T-helper 9 cell (primary cell): Measurements from ENCODE around the gene PAPOLG.
"Not testable (repeated sequence)": the region's sequence is repeated elsewhere in the genome, so short reads cannot be mapped to it uniquely, and the experiment has no call there.

Experiments used
- DNase-seq: peaks from one replicate; pipeline ENCODE4 v3.0.0-alpha.2; 2020

PAPOLG gene

DNA sequence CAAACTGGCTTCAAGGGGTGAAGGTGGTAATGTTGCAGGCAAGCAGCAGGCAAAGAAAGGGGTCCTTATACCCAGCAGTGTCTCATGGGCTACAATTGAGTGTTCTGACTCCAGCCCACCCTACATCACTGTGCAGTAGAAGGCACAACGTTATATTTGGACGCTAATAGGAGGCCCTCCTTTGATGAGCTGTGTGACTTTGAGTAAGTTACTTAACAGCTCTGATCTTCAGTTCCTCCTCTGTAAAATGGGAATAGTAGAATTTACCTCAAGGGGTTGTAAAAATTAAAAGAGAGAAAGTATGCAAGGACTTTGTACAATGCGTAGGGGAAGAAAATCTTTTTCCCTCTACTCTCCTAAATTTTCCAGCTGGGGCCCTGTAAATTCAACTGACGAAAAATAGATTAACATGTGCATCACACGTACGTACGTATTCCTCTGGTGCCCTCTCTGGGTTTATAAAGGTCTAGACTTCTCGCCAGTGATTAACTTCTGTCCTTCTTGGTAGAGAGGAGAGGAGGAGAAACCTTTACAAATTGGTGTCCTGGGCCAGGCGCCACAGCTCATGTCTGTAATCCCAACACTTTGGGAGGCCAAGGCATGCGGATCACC is 67.7 kb downstream of the PAPOLG start:
- no peak for DNase-seq

DNA sequence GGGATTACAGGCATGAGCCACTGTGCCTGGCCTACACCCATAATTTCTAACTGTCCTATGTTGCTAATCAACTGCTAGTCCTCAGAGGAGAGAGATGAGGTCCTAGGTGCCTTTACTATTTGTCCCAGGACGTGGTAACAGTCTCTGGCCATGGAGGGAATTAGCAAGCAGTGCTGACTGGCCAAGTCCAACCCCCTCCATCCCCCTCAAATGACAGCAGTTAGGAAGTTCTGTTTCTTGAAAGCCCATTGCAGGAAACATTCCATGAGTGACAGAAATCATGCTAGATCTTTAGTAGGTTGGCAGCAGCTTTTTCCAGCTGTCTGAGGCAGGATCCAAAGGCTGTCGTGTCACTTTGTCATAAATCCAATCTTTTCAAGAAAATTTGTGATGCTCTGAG is 69.6 kb downstream of the PAPOLG start:
- no peak for DNase-seq

DNA sequence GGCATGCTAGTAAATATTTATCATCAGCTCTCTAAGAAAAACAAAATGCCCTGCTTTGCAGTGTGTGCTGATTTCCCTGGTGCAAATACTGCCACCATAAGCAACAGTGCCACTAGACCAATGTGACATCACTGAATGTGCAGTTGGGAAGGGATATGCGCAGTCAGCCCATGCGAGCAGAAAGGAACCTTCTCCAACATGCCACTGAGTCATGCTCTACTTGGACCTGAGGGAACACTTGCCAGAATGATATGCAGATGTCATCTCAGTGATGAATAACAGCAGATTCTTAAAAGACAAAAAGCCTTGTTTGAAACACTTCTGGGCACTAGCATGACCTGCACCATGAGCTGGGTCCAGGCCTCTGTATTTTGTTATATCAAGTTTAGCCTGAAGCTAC is 70.0 kb downstream of the PAPOLG start:
- DNase-seq: no peak

DNA sequence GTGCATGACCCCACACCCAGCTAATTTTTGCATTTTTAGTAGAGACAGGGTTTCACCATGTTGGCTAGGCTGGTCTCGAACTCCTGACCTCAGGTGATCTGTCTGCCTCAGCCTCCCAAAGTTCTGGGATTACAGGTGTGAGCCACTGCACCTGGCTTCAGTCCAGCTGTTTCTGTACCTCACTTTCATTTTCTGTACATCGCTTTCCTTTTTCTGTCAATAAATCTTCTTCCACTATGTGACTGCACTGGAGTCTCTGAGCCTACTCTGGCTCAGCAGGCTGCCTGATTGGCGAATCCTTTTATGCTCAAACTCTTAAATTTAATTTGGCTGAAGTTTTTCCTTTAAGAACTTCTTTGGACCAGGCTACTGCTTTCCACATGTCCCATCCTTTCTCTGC is 70.8 kb downstream of the PAPOLG start:
- DNase-seq: not testable (repeated sequence)

DNA sequence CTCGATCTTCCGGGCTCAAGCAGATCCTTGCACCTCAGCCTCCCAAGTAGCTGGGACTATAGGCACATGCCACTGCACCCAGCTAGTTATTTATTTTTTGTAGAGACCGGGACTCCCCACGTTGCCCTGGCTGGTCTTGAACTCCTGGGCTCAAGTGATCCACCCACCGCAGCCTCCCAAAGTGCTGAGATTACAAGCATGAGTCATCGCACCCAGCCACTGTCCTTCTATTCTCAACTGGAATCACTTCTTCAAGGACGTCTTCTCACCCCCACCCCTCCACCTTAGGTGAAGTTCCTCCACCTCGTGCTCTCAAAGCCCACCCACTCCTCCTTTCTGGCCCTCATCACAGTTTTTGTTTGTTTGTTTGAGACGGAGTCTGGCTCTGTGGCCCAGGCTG is 71.3 kb downstream of the PAPOLG start:
- no peak for DNase-seq

DNA sequence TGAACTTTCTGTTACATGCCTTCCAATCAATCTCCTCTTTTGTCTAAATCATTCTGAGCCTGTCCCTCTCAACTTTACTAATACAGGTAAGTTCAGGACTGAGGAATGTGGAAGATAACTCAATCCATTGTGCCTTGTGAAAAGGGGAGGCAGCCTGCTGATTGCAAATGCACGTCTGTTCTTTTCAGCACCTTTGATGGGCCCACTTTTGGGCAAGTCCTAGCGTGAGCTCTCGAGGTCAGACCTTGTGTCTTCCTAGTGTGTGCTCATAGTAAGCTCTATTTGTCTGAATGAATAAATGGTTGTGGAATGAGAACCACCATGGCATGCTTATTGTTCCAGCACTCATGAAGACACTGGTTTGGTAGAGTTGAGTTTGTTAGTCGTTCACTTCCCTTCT is 74.9 kb downstream of the PAPOLG start:
- DNase-seq: no peak

DNA sequence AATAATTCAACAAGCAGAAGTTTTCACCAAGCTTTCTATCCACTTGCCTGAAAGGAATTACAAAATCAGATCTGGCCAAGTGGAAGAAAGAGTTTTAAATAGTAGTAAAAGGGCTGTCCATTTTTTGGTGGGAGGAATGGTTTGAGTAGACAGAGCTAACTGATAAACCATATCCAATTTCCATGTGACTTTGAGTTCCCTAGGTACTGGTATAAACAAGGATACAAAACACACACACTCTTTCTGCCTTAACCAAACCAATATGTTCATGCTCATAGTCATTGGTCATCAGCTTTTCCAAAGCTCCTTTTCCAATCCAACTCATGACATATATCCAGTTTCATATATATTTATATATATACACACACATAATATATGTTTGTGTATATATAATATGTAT is 75.9 kb downstream of the PAPOLG start:
- DNase-seq: no peak

DNA sequence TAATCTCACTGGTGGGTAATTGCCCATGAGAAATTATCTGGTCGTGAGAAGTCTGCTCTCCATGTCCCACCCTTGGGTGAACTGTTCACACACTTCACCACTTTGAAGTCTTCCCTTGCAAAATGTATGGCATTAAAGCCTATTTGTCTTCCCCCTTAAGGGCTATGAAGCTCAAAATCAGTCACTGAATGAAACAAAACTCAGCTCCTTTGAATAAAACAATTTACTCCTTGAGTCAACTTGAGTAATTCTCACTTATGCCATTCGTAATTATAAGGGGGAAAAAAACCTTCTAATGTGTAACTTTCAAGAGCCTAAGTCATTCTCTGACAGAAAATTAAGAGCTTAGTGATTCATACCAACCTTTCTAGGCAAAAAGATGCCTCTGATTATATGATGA is 76.6 kb downstream of the PAPOLG start:
- no peak for DNase-seq

DNA sequence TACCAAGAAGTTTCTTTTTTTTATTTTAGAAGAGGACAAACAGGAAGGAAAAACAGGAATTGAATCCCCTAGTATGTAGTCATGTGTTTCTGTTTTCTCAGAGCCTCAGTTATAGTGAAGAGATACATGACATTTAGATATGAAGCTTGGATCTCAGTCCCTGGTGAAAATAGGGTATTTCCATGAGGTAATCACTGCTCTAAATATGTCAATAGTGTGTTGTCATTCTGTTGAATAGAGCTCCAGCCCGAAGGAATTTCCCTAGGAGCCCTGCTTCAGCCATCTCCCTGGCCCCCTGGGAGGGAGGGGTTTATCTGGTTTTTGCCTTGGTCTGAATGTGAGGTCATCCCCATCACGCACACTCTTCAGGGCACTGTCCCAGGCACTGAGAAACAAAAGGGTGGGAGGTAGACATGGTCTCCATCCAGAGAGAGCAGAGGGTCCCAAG is 78.2 kb downstream of the PAPOLG start:
- no peak for DNase-seq

DNA sequence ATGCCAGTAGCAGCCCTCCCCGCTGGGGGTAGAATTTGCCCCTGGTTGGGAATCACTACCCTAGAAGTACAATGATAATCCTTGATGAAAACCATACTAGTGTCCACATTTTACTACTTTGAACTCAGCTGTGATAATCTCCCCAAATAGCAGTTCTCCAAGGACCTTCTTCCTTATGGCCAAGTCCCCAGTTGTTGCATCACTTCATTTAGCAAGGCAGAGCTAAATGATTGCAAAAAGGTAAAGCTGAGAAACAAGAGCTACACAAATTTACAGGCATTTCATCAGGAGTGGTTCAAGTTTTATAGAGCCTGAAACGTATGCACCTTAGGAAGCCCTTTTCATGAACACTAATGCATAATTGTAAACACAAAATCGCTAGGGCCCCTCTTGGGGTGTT is 80.4 kb downstream of the PAPOLG start:
- DNase-seq: no peak

DNA sequence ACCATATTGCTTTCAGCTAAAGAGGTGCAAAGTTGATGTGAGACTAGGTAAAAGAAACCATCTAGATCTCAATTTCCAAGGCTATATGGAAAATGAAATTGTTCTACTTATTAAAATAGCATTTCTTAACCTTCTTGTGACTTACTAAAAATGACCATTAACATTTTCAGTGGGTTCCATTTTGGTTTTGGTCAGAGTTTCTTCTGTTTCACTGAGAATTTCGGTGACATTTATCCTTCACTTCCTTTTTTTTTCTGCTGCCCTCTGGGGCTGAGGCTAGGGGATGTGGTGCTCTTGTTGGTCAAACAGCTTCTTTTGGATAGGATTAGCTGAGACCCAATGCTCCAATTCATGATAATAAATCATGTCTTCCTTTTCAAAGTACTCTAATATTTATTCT is 81.1 kb downstream of the PAPOLG start:
- no peak for DNase-seq

DNA sequence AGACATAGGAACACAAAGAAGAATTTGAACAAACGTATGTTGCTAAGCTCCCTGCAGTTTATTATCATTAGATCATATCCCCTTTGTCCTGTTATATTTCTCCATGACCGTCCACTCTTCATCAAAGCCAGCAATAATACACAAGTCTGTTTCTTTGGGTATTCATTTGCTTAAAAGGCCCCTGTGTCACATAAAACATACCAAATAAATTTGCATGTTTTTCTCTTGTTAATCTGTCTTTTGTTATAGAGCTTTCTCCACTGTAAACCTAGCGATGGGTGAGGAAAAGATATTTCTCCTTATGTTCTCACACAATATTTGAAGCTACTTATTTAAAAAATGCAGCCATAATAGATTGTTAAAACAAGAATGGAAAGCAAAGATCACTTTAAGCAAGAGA is 82.4 kb downstream of the PAPOLG start:
- DNase-seq: no peak

DNA sequence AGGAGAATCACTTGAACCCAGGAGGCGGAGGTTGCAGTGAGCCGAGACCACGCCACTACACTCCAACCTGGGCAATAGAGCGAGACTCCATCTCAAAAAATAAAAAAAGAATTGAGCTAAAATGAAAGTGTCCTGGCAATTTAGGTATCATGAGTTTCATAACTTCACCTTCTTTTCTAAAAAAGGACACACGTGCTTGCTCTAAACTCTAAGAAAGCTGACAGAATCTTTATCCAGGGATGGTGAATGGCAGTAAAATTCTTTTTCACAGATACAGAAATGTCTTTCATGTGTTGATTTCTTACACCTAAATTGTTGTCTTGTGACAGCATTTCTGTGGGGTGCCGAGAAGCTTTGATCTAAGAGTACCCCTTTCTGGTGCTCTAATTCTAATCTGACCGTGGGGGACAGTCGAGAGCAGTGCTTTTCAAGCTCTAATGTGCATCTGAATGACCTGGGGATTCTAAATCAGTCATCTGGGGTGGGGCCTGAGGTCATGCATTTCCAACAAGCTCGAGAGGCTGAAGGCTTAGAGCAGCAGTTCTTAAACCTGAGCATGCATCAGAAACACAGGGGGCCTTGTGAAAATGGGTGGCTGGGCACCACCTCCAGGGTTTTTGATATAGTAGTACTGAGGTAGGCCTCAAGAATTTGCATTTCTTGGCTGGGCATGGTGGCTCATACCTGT is 83.2 kb downstream of the PAPOLG start:
- no peak for DNase-seq

DNA sequence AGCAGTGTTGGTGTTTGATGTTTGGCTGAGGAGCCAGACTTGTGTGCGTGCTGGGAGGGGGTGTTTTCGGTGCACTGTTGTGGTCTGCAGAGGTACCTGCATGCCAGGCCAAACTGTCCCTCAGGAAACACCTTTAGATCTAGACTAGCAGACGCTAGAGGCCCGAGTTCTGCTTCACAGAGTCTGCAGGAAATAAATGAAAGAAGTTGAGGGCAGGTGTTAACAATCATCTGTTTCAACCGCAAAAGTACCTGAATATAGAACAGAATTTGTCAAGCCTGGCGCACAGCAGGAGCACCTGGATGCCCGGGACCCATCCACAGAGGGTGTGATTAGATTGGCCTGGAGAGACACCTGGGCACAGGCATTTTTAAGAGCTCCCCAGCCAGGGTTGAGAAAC is 84.8 kb downstream of the PAPOLG start:
- no peak for DNase-seq

DNA sequence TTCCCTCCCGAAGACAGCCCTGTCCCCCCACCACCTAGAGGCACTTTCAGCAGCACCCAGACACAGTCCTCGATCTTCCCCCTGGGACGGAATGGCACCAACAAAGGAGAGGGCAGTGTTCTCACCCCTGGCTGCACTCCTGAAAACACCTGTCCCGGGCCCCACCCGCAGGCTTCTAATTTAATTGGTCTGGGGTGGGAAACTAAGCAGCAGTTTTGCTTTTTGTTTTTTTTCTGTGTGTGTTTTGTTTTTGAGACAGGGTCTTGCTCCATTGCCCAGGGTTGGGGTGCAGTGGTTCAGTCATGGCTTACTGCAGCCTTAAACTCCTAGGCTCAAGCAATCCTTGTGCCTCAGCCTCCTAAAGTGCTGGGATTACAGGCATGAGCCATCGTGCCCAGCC is 86.9 kb downstream of the PAPOLG start:
- no peak for DNase-seq

DNA sequence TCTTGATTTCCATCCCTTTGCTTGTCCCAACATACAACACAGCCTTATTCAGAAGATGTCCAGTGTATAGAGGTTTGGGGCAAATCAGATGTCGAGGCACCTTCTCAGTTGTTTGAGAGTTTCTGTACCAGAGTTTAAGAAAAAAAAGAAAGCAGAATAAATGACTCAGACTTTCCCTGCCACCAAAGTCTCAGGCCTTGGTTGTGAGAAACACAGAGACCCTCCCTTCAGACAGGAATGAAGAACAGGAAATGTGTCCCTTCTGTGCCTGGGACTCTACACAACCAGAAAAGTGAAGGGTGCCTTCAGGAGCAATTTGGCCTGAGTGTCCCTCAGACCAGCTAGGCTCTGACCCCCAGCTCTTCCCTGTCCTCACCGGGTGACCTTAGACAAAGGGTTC is 88.0 kb downstream of the PAPOLG start:
- DNase-seq: no peak

DNA sequence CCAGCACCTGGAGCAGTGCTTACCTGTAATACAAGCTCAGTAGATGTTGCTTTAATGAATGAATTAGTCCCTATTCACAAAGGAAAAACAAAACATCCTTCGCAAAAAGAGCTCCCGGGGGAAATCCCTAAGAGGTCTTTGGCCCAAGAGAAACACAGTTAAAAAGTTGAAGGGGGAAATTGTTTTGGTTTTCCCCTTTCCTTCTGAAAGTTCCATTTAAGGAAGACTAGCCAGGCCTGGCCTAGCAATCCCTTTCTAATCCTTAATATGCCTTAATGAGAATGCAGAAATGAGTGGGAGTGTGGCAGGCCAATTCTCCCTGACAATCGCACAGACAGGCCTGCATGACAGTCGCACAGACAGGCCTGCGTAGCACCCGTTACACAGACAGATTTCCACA is 91.8 kb downstream of the PAPOLG start:
- DNase-seq: no peak
